SK-N-SH treated with all-trans-retinoic acid at 6 μM for 48 hours (cell line): ENCODE data around the gene PIGA.

Experiments used
- ATAC-seq: fragments of 200-7000 bp; cut with Tn5 transposase; 3 replicates; pipeline ENCODE4 v1.9.1; 2020; ENCODE audit warnings: mild to moderate bottlenecking, moderate library complexity
- ARNTL ChIP-seq: fragments of 450-650 bp; formaldehyde crosslinking; IDR thresholded peaks from 2 replicates; pipeline ENCODE4 v1.5.0; 2020; ENCODE audit warnings: low read depth, mild to moderate bottlenecking, moderate library complexity, borderline replicate concordance
- BACH2 ChIP-seq: fragments of 250-450 bp; sonication (Bioruptor Pico); IDR thresholded peaks from 2 replicates; pipeline ENCODE4 v1.9.0; 2021; ENCODE audit warnings: mild to moderate bottlenecking, borderline replicate concordance
- CSDC2 ChIP-seq: fragments of 250-450 bp; sonication (Bioruptor Pico); IDR thresholded peaks from 2 replicates; pipeline ENCODE4 v1.5.0; 2020; ENCODE audit warnings: mild to moderate bottlenecking, moderate library complexity
- CSRNP3 ChIP-seq: fragments of 250-450 bp; sonication (Bioruptor Pico); IDR thresholded peaks from 2 replicates; pipeline ENCODE4 v1.5.1; 2021; ENCODE audit warnings: mild to moderate bottlenecking, moderate library complexity
- ESRRG ChIP-seq: fragments of 250-450 bp; sonication (Bioruptor Pico); IDR thresholded peaks from 2 replicates; pipeline ENCODE4 v1.6.1; 2021; ENCODE audit warnings: mild to moderate bottlenecking
- GLIS3 ChIP-seq: fragments of 250-450 bp; sonication (Bioruptor Pico); IDR thresholded peaks from 2 replicates; pipeline ENCODE4 v1.5.0; 2020; ENCODE audit warnings: mild to moderate bottlenecking, moderate library complexity
- OSR1 ChIP-seq: fragments of 250-450 bp; sonication (Bioruptor Pico); IDR thresholded peaks from 2 replicates; pipeline ENCODE4 v1.8.0; 2022; ENCODE audit warnings: moderate library complexity, mild to moderate bottlenecking, inconsistent platforms
- PATZ1 ChIP-seq: fragments of 250-450 bp; sonication (Bioruptor Pico); IDR thresholded peaks from 2 replicates; pipeline ENCODE4 v1.8.0; 2020; ENCODE audit warnings: mild to moderate bottlenecking, moderate library complexity, borderline replicate concordance
- POU6F1 ChIP-seq: fragments of 250-450 bp; sonication (Bioruptor Pico); IDR thresholded peaks from 2 replicates; pipeline ENCODE4 v1.8.0; 2021; ENCODE audit warnings: low read depth, mild to moderate bottlenecking, moderate library complexity, borderline replicate concordance
- RARB ChIP-seq: fragments of 250-450 bp; sonication (Bioruptor Pico); IDR thresholded peaks from 2 replicates; pipeline ENCODE4 v1.8.0; 2021; ENCODE audit warnings: mild to moderate bottlenecking, moderate library complexity
- SNAI2 ChIP-seq: fragments of 250-450 bp; sonication (Bioruptor Pico); IDR thresholded peaks from 2 replicates; pipeline ENCODE4 v1.5.0; 2020; ENCODE audit warnings: mild to moderate bottlenecking, moderate library complexity
- TOX ChIP-seq: fragments of 250-450 bp; sonication (Bioruptor Pico); IDR thresholded peaks from 2 replicates; pipeline ENCODE4 v1.8.0; 2021; ENCODE audit warnings: mild to moderate bottlenecking, moderate library complexity, borderline replicate concordance
- TSHZ2 ChIP-seq: fragments of 250-450 bp; sonication (Bioruptor Pico); IDR thresholded peaks from 2 replicates; pipeline ENCODE4 v1.5.0; 2020; ENCODE audit warnings: mild to moderate bottlenecking, moderate library complexity
- ZC3H10 ChIP-seq: fragments of 250-450 bp; sonication (Bioruptor Pico); IDR thresholded peaks from 2 replicates; pipeline ENCODE4 v1.5.1; 2021; ENCODE audit warnings: mild to moderate bottlenecking, moderate library complexity
- ZFP3 ChIP-seq: fragments of 250-450 bp; sonication (Bioruptor Pico); IDR thresholded peaks from 2 replicates; pipeline ENCODE4 v1.5.0; 2020; ENCODE audit warnings: mild to moderate bottlenecking, moderate library complexity
- ZFP30 ChIP-seq: fragments of 450-650 bp; formaldehyde crosslinking; IDR thresholded peaks from 2 replicates; pipeline ENCODE4 v1.5.0; 2022; ENCODE audit warnings: mild to moderate bottlenecking, moderate library complexity
- ZNF565 ChIP-seq: fragments of 450-650 bp; formaldehyde crosslinking; conservative IDR thresholded peaks from 2 replicates; pipeline ENCODE4 v1.5.0; 2020; ENCODE audit warnings: low read depth, mild to moderate bottlenecking, moderate library complexity
- ZNF70 ChIP-seq: fragments of 450-650 bp; formaldehyde crosslinking; IDR thresholded peaks from 2 replicates; pipeline ENCODE4 v1.5.0; 2020; ENCODE audit warnings: mild to moderate bottlenecking, moderate library complexity
- ZNF8 ChIP-seq: fragments of 450-650 bp; formaldehyde crosslinking; IDR thresholded peaks from 2 replicates; pipeline ENCODE4 v1.5.0; 2020; ENCODE audit warnings: mild to moderate bottlenecking, moderate library complexity

PIGA gene

GRCh38 chrX:15340867-15341266, 5.5 kb upstream of the PIGA start:
- no peak for ATAC-seq
- TF ChIP-seq ZC3H10 (CRISPR knock-in tag): no peak

- TF ChIP-seq ZFP30 (CRISPR knock-in tag) (no peak), TOX (CRISPR knock-in tag) (no peak), CSDC2 (CRISPR knock-in tag) (no peak), ZNF70 (CRISPR knock-in tag) (no peak), ZNF8 (no peak), BACH2 (CRISPR knock-in tag) (no peak), RARB (CRISPR knock-in tag) (no peak)
- ATAC-seq: peak; percentile 24
Measured at GRCh38 chrX:15336023-15336413, 695 bp upstream of the PIGA start.

- ATAC-seq: no peak; the same call in 1 of the 3 replicates
- TF ChIP-seq ZNF565 (CRISPR knock-in tag) (no peak), ARNTL (CRISPR knock-in tag) (no peak), CSDC2 (CRISPR knock-in tag) (no peak), ZNF70 (CRISPR knock-in tag) (no peak), ZC3H10 (CRISPR knock-in tag) (no peak)
- TF ChIP-seq, all 23 proteins: peak for 0
Measured at GRCh38 chrX:15334561-15334960, 762 bp downstream of the PIGA start.

GRCh38 chrX:15328821-15329220, 6.5 kb downstream of the PIGA start:
- no peak for TF ChIP-seq GLIS3 (CRISPR knock-in tag)
- no peak for TF ChIP-seq ZNF70 (CRISPR knock-in tag)
- no peak for TF ChIP-seq OSR1 (CRISPR knock-in tag)
- no peak for TF ChIP-seq CSDC2 (CRISPR knock-in tag)
- ATAC-seq: no peak; the same call in 2 of the 3 replicates

- no peak for TF ChIP-seq BACH2 (CRISPR knock-in tag)
- TF ChIP-seq, all 23 proteins: peak for 0
- ATAC-seq: no peak
Measured at GRCh38 chrX:15328131-15328530, 7.2 kb downstream of the PIGA start.

- TF ChIP-seq GLIS3 (CRISPR knock-in tag) (no peak), POU6F1 (no peak), ESRRG (no peak), SNAI2 (no peak), ZNF70 (CRISPR knock-in tag) (no peak), OSR1 (CRISPR knock-in tag) (no peak), RARB (CRISPR knock-in tag) (no peak), CSRNP3 (CRISPR knock-in tag) (no peak), TSHZ2 (no peak), ZFP30 (CRISPR knock-in tag) (no peak), ZC3H10 (CRISPR knock-in tag) (no peak), ZNF8 (no peak), ZNF565 (CRISPR knock-in tag) (no peak)
- ATAC-seq: no peak
Measured at GRCh38 chrX:15322472-15322871, 12.9 kb downstream of the PIGA start.

- ATAC-seq: no peak
- TF ChIP-seq TOX (CRISPR knock-in tag) (no peak), PATZ1 (CRISPR knock-in tag) (no peak), CSRNP3 (CRISPR knock-in tag) (no peak), ZFP3 (no peak), POU6F1 (no peak), BACH2 (CRISPR knock-in tag) (no peak), ESRRG (no peak), RARB (CRISPR knock-in tag) (no peak)
Measured at GRCh38 chrX:15322072-15322471, 13.3 kb downstream of the PIGA start.
